Cardiac muscle cell (in vitro differentiated cells and primary cell): ENCODE data around the gene RET. TPM values are rescaled to one million over a fixed set of nuclear protein-coding genes. Genes with fewer than 3 reads are reported as not detected.

ENCODE experiments used
- DNase-seq, 2 donors: peaks; one replicate each; pipeline versions ENCODE4 v3.0.0 to v3.0.0-alpha.2; 2010 to 2017; ENCODE audit warnings: low read depth in 1 of 2, low spot score in 1 of 2
- H3K27ac ChIP-seq: fragments of 200-600 bp; sonication (generic); 2 replicates; pipeline ENCODE4 v1.5.1; 2016
- H3K27me3 ChIP-seq: fragments of 200-600 bp; sonication (generic); 2 replicates; pipeline ENCODE4 v1.6.0; 2016; ENCODE audit warnings: control low read depth
- H3K36me3 ChIP-seq: fragments of 200-600 bp; sonication (generic); 2 replicates; pipeline ENCODE4 v1.5.1; 2016; ENCODE audit warnings: control low read depth
- H3K4me1 ChIP-seq: fragments of 200-600 bp; sonication (generic); 2 replicates; pipeline ENCODE4 v1.8.1; 2017; ENCODE audit warnings: low read depth, mild to moderate bottlenecking, mixed run types
- H3K4me3 ChIP-seq: fragments of 200-600 bp; sonication (generic); 2 replicates; pipeline ENCODE4 v1.5.1; 2016; ENCODE audit warnings: mild to moderate bottlenecking
- H3K9me3 ChIP-seq: fragments of 200-600 bp; sonication (generic); 2 replicates; pipeline ENCODE4 v1.5.1; 2017; ENCODE audit warnings: low read depth, mild to moderate bottlenecking, control low read depth
- polyA plus RNA-seq: library from polyadenylated mRNA; unstranded; fragments of >200 nt; fragmentation: Nextera tagmentation; extraction: Ambion mirVana; gene quantifications from 2 replicates; pipeline ENCODE4 v1.2.1, GENCODE V29; 2016
- total RNA-seq: library from RNA; depleted of rRNA; stranded (reverse); fragments of >200 nt; gene quantifications from 2 replicates; pipeline ENCODE4 v1.2.3, GENCODE V29; 2016
- TF ChIP-seq, protein P1 (sequence below): IDR thresholded peaks from 2 replicates; pipeline ENCODE4 v1.5.1; 2012; ENCODE audit warnings: low read depth, mild to moderate bottlenecking, low read length

RET gene
- total and polyA plus RNA-seq, 2 experiments from 2014 or later, result 0.09 TPM; not detected in 1

- H3K27ac ChIP-seq, result no peak overlapping the region
- H3K4me1 ChIP-seq, result no peaks in the 10 kb centered on the region
- H3K9me3 ChIP-seq, result no peaks in the 10 kb centered on the region
- no peaks in the 10 kb centered on the region for H3K36me3 ChIP-seq
- TF ChIP-seq, protein P1, sequence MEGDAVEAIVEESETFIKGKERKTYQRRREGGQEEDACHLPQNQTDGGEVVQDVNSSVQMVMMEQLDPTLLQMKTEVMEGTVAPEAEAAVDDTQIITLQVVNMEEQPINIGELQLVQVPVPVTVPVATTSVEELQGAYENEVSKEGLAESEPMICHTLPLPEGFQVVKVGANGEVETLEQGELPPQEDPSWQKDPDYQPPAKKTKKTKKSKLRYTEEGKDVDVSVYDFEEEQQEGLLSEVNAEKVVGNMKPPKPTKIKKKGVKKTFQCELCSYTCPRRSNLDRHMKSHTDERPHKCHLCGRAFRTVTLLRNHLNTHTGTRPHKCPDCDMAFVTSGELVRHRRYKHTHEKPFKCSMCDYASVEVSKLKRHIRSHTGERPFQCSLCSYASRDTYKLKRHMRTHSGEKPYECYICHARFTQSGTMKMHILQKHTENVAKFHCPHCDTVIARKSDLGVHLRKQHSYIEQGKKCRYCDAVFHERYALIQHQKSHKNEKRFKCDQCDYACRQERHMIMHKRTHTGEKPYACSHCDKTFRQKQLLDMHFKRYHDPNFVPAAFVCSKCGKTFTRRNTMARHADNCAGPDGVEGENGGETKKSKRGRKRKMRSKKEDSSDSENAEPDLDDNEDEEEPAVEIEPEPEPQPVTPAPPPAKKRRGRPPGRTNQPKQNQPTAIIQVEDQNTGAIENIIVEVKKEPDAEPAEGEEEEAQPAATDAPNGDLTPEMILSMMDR, result no peak
- no peaks in the 10 kb centered on the region for H3K27me3 ChIP-seq
- H3K4me3 ChIP-seq, result no peak overlapping the region
- no peak for DNase-seq
Observed at GRCh38 chr10:43057231-43057711, 19.6 kb upstream of the RET start.

DNA sequence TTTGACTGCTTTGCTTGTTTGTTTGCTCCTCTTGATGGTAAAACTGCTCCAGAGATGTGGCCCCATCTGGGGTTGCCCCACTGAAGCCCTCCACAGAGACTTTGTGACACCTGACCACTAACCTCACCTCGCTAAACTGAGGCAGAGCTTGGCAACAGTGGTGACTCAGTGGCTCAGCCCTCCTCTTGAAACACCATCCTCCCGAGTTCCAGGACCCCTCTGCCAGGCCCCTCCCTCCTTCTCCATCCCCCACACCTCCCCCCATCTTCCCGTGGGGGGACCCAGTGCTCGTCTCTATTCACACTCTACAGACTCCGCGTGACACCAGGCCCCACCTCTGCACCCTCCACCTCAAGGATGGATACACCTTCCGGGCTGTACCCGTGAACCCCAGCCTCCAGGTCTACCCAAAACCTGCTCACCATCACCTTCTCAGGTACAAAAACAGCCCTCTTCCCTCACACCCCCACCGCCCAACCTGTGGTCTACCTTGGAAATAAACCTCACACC lies 19.0 kb upstream of the RET start:
- H3K27ac ChIP-seq, result no peak overlapping the region
- no peak for DNase-seq
- no peaks in the 10 kb centered on the region for H3K9me3 ChIP-seq
- no peak overlapping the region for H3K4me3 ChIP-seq
- no peaks in the 10 kb centered on the region for H3K36me3 ChIP-seq
- H3K27me3 ChIP-seq, result no peaks in the 10 kb centered on the region
- no peaks in the 10 kb centered on the region for H3K4me1 ChIP-seq
- TF ChIP-seq, protein P1, result no peak

DNA sequence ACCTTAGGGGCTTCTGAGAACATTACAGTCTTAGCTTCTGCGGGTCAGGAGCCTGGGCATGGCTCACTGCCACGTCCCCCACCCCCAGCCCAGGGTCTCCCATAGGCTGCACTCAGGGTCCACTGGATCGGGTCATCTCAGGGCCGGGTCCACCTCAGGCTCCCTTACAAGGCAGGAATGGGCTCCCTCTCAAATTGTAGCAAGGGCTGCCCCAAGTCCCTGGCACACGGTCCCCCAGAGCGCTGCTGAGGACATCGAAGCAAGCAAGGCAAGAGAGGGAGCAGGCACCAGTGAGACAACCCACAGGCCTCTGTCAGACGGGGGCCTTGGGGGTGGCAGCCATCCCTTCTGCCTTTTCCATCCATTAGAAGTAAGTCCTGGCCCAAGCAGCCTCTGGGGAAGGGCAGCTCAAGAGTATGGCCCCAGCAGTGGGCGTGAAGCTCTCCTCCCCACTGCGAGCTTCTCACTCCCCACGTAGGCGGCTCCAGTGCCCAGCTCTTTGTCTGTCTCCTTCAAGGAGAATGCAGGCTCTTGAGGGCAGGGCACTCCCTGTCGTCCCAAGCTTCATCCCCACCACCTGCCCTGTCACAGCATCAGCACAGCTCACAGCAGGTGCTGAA lies 18.0 kb upstream of the RET start:
- Histone ChIP-seq H3K4me3 (no peak overlapping the region), H3K27me3 (no peaks in the 10 kb centered on the region), H3K9me3 (no peaks in the 10 kb centered on the region), H3K27ac (no peak overlapping the region), H3K4me1 (no peaks in the 10 kb centered on the region), H3K36me3 (no peaks in the 10 kb centered on the region)
- TF ChIP-seq, protein P1, result no peak
- no peak for DNase-seq

GRCh38 chr10:43059336-43059720 lies 17.5 kb upstream of the RET start:
- Histone ChIP-seq H3K27me3 (no peaks in the 10 kb centered on the region), H3K4me1 (no peaks in the 10 kb centered on the region), H3K36me3 (no peaks in the 10 kb centered on the region), H3K27ac (no peak overlapping the region), H3K4me3 (no peak overlapping the region), H3K9me3 (no peaks in the 10 kb centered on the region)
- DNase-seq, result no peak
- TF ChIP-seq, protein P1, result no peak

- no peaks in the 10 kb centered on the region for H3K4me1 ChIP-seq
- DNase-seq, result no peak
- no peaks in the 10 kb centered on the region for H3K9me3 ChIP-seq
- H3K27me3 ChIP-seq, result no peaks in the 10 kb centered on the region
- no peak overlapping the region for H3K4me3 ChIP-seq
- TF ChIP-seq, protein P1, result no peak
- H3K36me3 ChIP-seq, result no peaks in the 10 kb centered on the region
- no peak overlapping the region for H3K27ac ChIP-seq
Observed at GRCh38 chr10:43059828-43060227, 17.0 kb upstream of the RET start.
